Panc1 (cell line): ENCODE data around the gene TAMALIN. TPM values are rescaled to one million over a fixed set of nuclear protein-coding genes. Genes with fewer than 3 reads are reported as not detected.

Experiments used
- ATAC-seq: fragments of 200-7000 bp; cut with Tn5 transposase; 2 replicates; pipeline ENCODE4 v1.9.1; 2020; ENCODE audit warnings: mild to moderate bottlenecking, moderate library complexity
- BruUV-seq: library from RNA; stranded (reverse); fragments of 400-500 nt; replicated peaks from 2 replicates; lab custom pipeline; 2021; lab: Mats Ljungman, UMichigan
- CTCF ChIA-PET: fragments of 300-600 bp; sonication (Branson Sonifier 250); formaldehyde crosslinking; loops from one replicate; lab custom pipeline; 2022; ENCODE audit warnings: antibody characterized with exemption; lab: Charles Lee
- POLR2A ChIA-PET: fragments of 300-600 bp; sonication (Branson Sonifier 250); formaldehyde crosslinking; loops from one replicate; lab custom pipeline; 2022; ENCODE audit warnings: antibody characterized with exemption; lab: Charles Lee
- DNase-seq: peaks from one replicate; pipeline ENCODE4 v3.0.0-alpha.2; 2010; ENCODE audit warnings: low read depth, low spot score
- H3K27ac ChIP-seq: 2 replicates; pipeline ENCODE4 v1.5.1; 2011; ENCODE audit warnings: mild to moderate bottlenecking, low read length, inconsistent platforms
- H3K27me3 ChIP-seq: fragments of 200-500 bp; sonication (Bioruptor generic); 2 replicates; pipeline ENCODE4 v1.6.0; 2014; ENCODE audit warnings: low read length, inconsistent platforms; ENCODE audit not compliant: control insufficient read depth, insufficient read depth
- H3K36me3 ChIP-seq: fragments of 200-500 bp; sonication (Bioruptor generic); 2 replicates; pipeline ENCODE4 v1.5.1; 2014; ENCODE audit warnings: inconsistent platforms, mild to moderate bottlenecking, low read length, moderate library complexity; ENCODE audit not compliant: control insufficient read depth, insufficient read depth
- H3K4me1 ChIP-seq: 2 replicates; pipeline ENCODE4 v1.5.1; 2011; ENCODE audit warnings: inconsistent platforms, mild to moderate bottlenecking, low read length, moderate library complexity; ENCODE audit not compliant: control insufficient read depth, insufficient read depth
- H3K4me3 ChIP-seq, 2 experiments: 2 replicates each; pipeline ENCODE4 v1.5.1; 2011 to 2012; ENCODE audit warnings: low read depth in 2 of 2, low read length in 2 of 2, mild to moderate bottlenecking in 2 of 2, inconsistent platforms in 1 of 2, moderate library complexity in 1 of 2
- H3K9me3 ChIP-seq: fragments of 200-500 bp; sonication (Bioruptor generic); 2 replicates; pipeline ENCODE4 v1.5.1; 2014; ENCODE audit warnings: low read depth, mild to moderate bottlenecking, inconsistent platforms, low read length, moderate library complexity; ENCODE audit not compliant: control insufficient read depth, insufficient read depth
- POLR2AphosphoS5 ChIP-seq: IDR thresholded peaks from 2 replicates; pipeline ENCODE4 v1.6.1; 2012; ENCODE audit warnings: mild to moderate bottlenecking, low read depth, low read length, moderate library complexity
- SIN3A ChIP-seq: IDR thresholded peaks from 2 replicates; pipeline ENCODE4 v1.6.1; 2012; ENCODE audit warnings: low read depth, mild to moderate bottlenecking, low read length, moderate library complexity, borderline replicate concordance; ENCODE audit not compliant: insufficient read depth
- TCF7L2 ChIP-seq: IDR thresholded peaks from 2 replicates; pipeline ENCODE4 v1.6.1; 2011; ENCODE audit warnings: mild to moderate bottlenecking, low read depth, low read length, inconsistent platforms
- in situ Hi-C: cut with HindIII; loops from 2 replicates; pipeline ENCODE4 v1.10.0; 2016; ENCODE audit warnings: low sequenced_read_pairs, low pct_unique_long_range_greater_than_20kb
- intact Hi-C: fragments of 100-400 bp; cut with micrococcal nuclease; formaldehyde crosslinking; loops from one replicate; pipeline ENCODE4 v1.10.0; 2022; ENCODE audit not compliant: unreplicated experiment
- total RNA-seq: library from RNA; stranded (reverse); gene quantifications from one replicate; pipeline ENCODE4 v1.2.1, GENCODE V29; 2021; ENCODE audit not compliant: unreplicated experiment
- TF ChIP-seq, protein P1 (sequence below): fragments of 450-650 bp; IDR thresholded peaks from 2 replicates; pipeline ENCODE4 v1.5.1; 2017; ENCODE audit warnings: mild to moderate bottlenecking
- TF ChIP-seq, protein P2 (sequence below), 2 experiments: IDR thresholded peaks; 2 replicates each; pipeline ENCODE4 v1.6.1; 2011 to 2012; ENCODE audit warnings: low read depth in 2 of 2, control low read depth in 1 of 2, low read length in 1 of 2, mild to moderate bottlenecking in 1 of 2, moderate library complexity in 1 of 2; ENCODE audit not compliant: insufficient read depth in 1 of 2

TAMALIN gene
- total RNA-seq, 1 experiment from 2014 or later, result 0.82 TPM

DNA sequence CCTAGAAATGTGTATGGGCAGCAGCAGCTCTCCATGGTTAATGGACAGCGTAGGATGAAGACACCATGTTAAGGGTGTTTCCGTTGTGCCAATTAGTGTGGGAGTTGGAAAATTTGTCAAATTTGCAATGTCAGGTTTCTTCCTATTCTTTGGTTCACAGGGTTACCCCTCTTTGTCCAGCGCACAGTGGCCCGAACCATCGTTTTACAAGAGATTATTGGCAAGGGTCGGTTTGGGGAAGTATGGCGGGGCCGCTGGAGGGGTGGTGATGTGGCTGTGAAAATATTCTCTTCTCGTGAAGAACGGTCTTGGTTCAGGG is 26.0 kb upstream of the TAMALIN start:
- Histone ChIP-seq H3K4me3 (no peak overlapping the region), H3K27ac (no peak overlapping the region), H3K36me3 (peaks cover 7% of the 10 kb centered on the region), H3K9me3 (no peaks in the 10 kb centered on the region), H3K27me3 (no peaks in the 10 kb centered on the region), H3K4me1 (no peaks in the 10 kb centered on the region)
- in situ Hi-C loops, result no loop called here
- CTCF ChIA-PET, result no interaction called here
- no TSS peak for BruUV-seq
- intact Hi-C loops, result loop anchor here (5.0 kb wide), 1 partner anchor 83 kb away; no protein-coding TSS in a partner anchor
- TF ChIP-seq SIN3A, result no peak
- no peak for TF ChIP-seq POLR2AphosphoS5
- TF ChIP-seq, protein P1, sequence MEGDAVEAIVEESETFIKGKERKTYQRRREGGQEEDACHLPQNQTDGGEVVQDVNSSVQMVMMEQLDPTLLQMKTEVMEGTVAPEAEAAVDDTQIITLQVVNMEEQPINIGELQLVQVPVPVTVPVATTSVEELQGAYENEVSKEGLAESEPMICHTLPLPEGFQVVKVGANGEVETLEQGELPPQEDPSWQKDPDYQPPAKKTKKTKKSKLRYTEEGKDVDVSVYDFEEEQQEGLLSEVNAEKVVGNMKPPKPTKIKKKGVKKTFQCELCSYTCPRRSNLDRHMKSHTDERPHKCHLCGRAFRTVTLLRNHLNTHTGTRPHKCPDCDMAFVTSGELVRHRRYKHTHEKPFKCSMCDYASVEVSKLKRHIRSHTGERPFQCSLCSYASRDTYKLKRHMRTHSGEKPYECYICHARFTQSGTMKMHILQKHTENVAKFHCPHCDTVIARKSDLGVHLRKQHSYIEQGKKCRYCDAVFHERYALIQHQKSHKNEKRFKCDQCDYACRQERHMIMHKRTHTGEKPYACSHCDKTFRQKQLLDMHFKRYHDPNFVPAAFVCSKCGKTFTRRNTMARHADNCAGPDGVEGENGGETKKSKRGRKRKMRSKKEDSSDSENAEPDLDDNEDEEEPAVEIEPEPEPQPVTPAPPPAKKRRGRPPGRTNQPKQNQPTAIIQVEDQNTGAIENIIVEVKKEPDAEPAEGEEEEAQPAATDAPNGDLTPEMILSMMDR, result no peak
- TF ChIP-seq, protein P2, sequence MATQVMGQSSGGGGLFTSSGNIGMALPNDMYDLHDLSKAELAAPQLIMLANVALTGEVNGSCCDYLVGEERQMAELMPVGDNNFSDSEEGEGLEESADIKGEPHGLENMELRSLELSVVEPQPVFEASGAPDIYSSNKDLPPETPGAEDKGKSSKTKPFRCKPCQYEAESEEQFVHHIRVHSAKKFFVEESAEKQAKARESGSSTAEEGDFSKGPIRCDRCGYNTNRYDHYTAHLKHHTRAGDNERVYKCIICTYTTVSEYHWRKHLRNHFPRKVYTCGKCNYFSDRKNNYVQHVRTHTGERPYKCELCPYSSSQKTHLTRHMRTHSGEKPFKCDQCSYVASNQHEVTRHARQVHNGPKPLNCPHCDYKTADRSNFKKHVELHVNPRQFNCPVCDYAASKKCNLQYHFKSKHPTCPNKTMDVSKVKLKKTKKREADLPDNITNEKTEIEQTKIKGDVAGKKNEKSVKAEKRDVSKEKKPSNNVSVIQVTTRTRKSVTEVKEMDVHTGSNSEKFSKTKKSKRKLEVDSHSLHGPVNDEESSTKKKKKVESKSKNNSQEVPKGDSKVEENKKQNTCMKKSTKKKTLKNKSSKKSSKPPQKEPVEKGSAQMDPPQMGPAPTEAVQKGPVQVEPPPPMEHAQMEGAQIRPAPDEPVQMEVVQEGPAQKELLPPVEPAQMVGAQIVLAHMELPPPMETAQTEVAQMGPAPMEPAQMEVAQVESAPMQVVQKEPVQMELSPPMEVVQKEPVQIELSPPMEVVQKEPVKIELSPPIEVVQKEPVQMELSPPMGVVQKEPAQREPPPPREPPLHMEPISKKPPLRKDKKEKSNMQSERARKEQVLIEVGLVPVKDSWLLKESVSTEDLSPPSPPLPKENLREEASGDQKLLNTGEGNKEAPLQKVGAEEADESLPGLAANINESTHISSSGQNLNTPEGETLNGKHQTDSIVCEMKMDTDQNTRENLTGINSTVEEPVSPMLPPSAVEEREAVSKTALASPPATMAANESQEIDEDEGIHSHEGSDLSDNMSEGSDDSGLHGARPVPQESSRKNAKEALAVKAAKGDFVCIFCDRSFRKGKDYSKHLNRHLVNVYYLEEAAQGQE (IDR thresholded peaks at IDR 0.05; ENCODE audit: insufficient read depth in 1 of 2, low read depth in 2 of 2, low read length in 1 of 2), result no peak
- TF ChIP-seq TCF7L2, result no peak
- POLR2A ChIA-PET, result no interaction called here
- no peak for DNase-seq
- no peak for ATAC-seq

DNA sequence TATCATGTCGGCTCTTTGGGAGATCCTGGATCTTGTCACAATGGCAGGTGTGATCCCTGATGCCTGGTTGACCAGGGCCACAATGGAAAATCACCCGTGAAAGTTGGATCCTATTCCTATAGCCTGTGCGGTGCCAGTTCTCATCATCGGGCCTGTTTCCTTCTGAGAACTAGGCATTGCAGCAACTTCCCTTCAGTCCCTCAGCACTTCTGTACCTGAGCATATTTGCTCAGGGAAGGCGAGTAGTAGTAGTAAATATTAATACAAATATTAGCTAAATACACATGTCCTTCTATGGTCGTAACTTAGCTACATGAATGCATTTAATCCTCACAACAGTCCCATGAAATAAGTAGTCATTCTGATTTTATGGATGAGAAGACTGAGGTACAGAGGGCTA is 22.1 kb upstream of the TAMALIN start:
- BruUV-seq, result no TSS peak
- Histone ChIP-seq H3K36me3 (peaks cover 7% of the 10 kb centered on the region), H3K4me1 (no peaks in the 10 kb centered on the region), H3K4me3 (no peak overlapping the region), H3K27ac (no peak overlapping the region), H3K9me3 (no peaks in the 10 kb centered on the region), H3K27me3 (no peaks in the 10 kb centered on the region)
- POLR2A ChIA-PET, result interaction anchor here (0.6 kb wide), 1 partner anchor 155 kb away, joined by 27 read pairs; no protein-coding TSS in a partner anchor
- no peak for DNase-seq
- intact Hi-C loops (loop anchor here (5.0 kb wide), 1 partner anchor 87 kb away; no protein-coding TSS in a partner anchor), in situ Hi-C loops (no loop called here)
- CTCF ChIA-PET, result no interaction called here
- no peak for ATAC-seq
- TF ChIP-seq TCF7L2 (no peak), POLR2AphosphoS5 (no peak), SIN3A (no peak)
- TF ChIP-seq, protein P2 (IDR thresholded peaks at IDR 0.05; ENCODE audit: insufficient read depth in 1 of 2, low read depth in 2 of 2, low read length in 1 of 2), result no peak
- TF ChIP-seq, protein P1, result no peak
